ENCODE measurements around the gene SLC6A13. TPM values are rescaled to one million over a fixed set of nuclear protein-coding genes. Genes with fewer than 3 reads are reported as not detected.

The SLC6A13 gene
- total and polyA plus RNA-seq, 2 donors (not counting 3 experiments of a cell fraction or from before 2014, with no cell fraction given), result 0.14 TPM; not detected in 1

DNA sequence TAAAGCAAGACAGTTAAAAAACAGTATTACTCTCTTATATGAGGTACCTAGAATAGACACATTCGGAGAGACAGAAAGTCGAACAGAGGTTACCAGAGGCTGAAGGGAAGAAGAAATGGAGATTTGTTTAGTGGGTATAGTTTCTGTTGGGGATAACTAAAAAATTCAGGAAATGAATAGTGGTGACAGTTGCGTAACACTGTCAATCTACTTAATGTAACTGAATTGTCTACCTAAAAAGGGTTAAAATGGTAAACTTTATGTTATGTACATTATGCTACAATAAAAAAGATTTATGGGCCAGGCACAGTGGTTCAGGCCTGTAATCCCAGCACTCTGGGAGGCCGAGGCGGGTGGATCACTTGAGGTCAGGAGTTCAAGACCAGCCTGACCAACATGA, 30.6 kb upstream of the SLC6A13 start:
- H4K20me1 ChIP-seq (replicated peaks; ENCODE audit: control insufficient read depth, extremely low read depth, insufficient read depth, low read length), result no peaks in the 10 kb centered on the region
- FAIRE-seq (no peak), DNase-seq (ENCODE audit: low read depth, low spot score) (no peak)
- H3K4me1 ChIP-seq (ENCODE audit: control insufficient read depth, extremely low read depth, insufficient read depth, low read length), result no peaks in the 10 kb centered on the region
- no peak overlapping the region for H3K4me3 ChIP-seq (replicated peaks in 1 of 3; ENCODE audit: insufficient read depth in 1 of 3, low read depth in 1 of 3, low read length in 3 of 3)
- dilution Hi-C loops (cut with MboI; ENCODE audit: extremely low pct_ligation_motif_present, low sequenced_read_pairs) (no loop called here), intact Hi-C loops (cut with micrococcal nuclease) (no loop called here)
- H3K27ac ChIP-seq (ENCODE audit: insufficient read depth, low read depth, low read length), result no peak overlapping the region
- H3K4me2 ChIP-seq (ENCODE audit: insufficient read depth, low read length), result no peak overlapping the region
- no peaks in the 10 kb centered on the region for H3K9me1 ChIP-seq (replicated peaks; ENCODE audit: control insufficient read depth, extremely low read depth, insufficient read depth, low read length)
- peaks cover 2% of the 10 kb centered on the region for H3K79me2 ChIP-seq (ENCODE audit: control insufficient read depth, insufficient read depth, low read length)
- H3K36me3 ChIP-seq (ENCODE audit: control insufficient read depth in 2 of 2, extremely low read depth in 1 of 2, insufficient read depth in 2 of 2, low read length in 2 of 2), result peaks cover 22 to 23% of the 10 kb centered on the region in 2 experiments
- H3K9ac ChIP-seq (replicated peaks; ENCODE audit: extremely low read depth, insufficient read depth, low read length), result no peak overlapping the region
- H3K9me3 ChIP-seq (replicated peaks; ENCODE audit: control insufficient read depth, insufficient read depth, low read length), result no peaks in the 10 kb centered on the region
- H3K27me3 ChIP-seq (ENCODE audit: control insufficient read depth in 2 of 2, insufficient read depth in 2 of 2, low read length in 2 of 2), result no peaks in the 10 kb centered on the region
- no peak overlapping the region for H2AFZ ChIP-seq (ENCODE audit: low read depth, low read length)
- no peak for TF ChIP-seq GATA2 (IDR thresholded peaks at IDR 0.05; ENCODE audit: insufficient read depth, insufficient read length, low read depth, low read length)
- no peak for TF ChIP-seq EZH2 (IDR thresholded peaks at IDR 0.05; ENCODE audit: borderline replicate concordance, low read depth, low read length, severe bottlenecking)
- TF ChIP-seq POLR2AphosphoS5 (IDR thresholded peaks at IDR 0.05; ENCODE audit: insufficient read depth, low read depth, low read length), result no peak
- TF ChIP-seq, protein P1, sequence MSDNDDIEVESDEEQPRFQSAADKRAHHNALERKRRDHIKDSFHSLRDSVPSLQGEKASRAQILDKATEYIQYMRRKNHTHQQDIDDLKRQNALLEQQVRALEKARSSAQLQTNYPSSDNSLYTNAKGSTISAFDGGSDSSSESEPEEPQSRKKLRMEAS (IDR thresholded peaks at IDR 0.05; ENCODE audit: insufficient read depth, insufficient read length), result no peak
- TF ChIP-seq, protein P2, sequence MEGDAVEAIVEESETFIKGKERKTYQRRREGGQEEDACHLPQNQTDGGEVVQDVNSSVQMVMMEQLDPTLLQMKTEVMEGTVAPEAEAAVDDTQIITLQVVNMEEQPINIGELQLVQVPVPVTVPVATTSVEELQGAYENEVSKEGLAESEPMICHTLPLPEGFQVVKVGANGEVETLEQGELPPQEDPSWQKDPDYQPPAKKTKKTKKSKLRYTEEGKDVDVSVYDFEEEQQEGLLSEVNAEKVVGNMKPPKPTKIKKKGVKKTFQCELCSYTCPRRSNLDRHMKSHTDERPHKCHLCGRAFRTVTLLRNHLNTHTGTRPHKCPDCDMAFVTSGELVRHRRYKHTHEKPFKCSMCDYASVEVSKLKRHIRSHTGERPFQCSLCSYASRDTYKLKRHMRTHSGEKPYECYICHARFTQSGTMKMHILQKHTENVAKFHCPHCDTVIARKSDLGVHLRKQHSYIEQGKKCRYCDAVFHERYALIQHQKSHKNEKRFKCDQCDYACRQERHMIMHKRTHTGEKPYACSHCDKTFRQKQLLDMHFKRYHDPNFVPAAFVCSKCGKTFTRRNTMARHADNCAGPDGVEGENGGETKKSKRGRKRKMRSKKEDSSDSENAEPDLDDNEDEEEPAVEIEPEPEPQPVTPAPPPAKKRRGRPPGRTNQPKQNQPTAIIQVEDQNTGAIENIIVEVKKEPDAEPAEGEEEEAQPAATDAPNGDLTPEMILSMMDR (IDR thresholded peaks at IDR 0.05; ENCODE audit: extremely low read depth in 1 of 2, insufficient read depth in 1 of 2, low read depth in 1 of 2, low read length in 2 of 2), result no peak
- no peak for TF ChIP-seq JUN (IDR thresholded peaks at IDR 0.05; ENCODE audit: borderline replicate concordance, insufficient read depth, insufficient read length, low read depth)
- TF ChIP-seq MYC (IDR thresholded peaks at IDR 0.05; ENCODE audit: low read depth, low read length), result no peak
- TF ChIP-seq POLR2A (IDR thresholded peaks at IDR 0.05; ENCODE audit: low read depth, low read length), result no peak
- TF ChIP-seq FOS (IDR thresholded peaks at IDR 0.05; ENCODE audit: borderline replicate concordance, insufficient read depth, low read length), result no peak
- ChIA-PET POLR2A (no interaction called here), CTCF (no interaction called here)
- BruUV-seq (replicated peaks), result no TSS peak

Data from endothelial cell of umbilical vein (primary cell).